ENCODE data around the gene HOMER3. TPM values are rescaled to one million over a fixed set of nuclear protein-coding genes. Genes with fewer than 3 reads are reported as not detected.

Gene HOMER3
- total RNA-seq, 3 donors from 2014 or later: 34.2 to 62.6 (median 56.6) TPM

DNA sequence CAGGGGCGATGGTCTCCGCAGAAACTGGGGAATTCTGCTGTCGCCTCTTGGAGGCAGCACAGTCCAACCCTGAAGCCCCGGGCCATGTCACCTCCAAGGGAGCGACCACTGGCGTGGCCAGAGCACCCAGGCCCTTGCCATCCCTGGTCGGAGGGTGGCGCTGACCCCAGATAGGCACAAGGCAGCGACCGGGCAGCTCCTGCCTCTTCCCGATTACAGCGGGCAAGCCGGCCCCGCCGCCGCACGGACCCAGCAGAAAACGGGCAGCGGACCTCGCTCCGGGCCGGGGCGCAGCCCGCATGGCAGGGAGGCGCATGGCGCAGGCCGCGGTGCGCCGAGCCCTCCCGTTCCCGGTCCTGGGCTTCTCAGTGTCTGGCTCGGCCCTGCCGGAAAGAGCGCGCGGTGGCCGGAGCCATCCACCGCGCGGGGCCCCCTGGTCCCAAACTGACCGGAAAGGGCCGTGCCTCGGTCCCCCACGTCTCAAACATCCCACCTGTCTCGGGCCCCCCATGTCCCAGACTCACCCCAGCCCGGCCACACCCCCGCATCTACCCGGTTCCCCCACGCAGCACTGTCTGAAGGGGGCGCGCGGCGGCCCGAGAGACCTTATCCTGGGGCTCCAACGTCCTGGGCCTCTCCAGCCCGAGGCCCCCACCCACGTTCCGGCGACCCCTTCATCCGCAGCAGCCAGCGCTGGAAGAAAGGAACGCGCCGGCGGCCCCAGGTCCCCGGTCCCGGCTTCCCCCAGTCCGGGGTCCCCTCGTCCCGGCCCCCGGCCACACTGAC, 45.8 kb downstream of the HOMER3 start:
- no peak for DNase-seq (ENCODE audit: low spot score in 2 of 2)
- TF ChIP-seq POLR2AphosphoS5 (IDR thresholded peaks at IDR 0.05) (no peak), POLR2A (IDR thresholded peaks at IDR 0.05) (no peak)
- TF ChIP-seq, protein P1, sequence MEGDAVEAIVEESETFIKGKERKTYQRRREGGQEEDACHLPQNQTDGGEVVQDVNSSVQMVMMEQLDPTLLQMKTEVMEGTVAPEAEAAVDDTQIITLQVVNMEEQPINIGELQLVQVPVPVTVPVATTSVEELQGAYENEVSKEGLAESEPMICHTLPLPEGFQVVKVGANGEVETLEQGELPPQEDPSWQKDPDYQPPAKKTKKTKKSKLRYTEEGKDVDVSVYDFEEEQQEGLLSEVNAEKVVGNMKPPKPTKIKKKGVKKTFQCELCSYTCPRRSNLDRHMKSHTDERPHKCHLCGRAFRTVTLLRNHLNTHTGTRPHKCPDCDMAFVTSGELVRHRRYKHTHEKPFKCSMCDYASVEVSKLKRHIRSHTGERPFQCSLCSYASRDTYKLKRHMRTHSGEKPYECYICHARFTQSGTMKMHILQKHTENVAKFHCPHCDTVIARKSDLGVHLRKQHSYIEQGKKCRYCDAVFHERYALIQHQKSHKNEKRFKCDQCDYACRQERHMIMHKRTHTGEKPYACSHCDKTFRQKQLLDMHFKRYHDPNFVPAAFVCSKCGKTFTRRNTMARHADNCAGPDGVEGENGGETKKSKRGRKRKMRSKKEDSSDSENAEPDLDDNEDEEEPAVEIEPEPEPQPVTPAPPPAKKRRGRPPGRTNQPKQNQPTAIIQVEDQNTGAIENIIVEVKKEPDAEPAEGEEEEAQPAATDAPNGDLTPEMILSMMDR (IDR thresholded peaks at IDR 0.05): peak in 1 of 3 donors; percentile 14
- H3K4me3 ChIP-seq: peak overlapping the region; percentile 31 to 74 (median 53)

DNA sequence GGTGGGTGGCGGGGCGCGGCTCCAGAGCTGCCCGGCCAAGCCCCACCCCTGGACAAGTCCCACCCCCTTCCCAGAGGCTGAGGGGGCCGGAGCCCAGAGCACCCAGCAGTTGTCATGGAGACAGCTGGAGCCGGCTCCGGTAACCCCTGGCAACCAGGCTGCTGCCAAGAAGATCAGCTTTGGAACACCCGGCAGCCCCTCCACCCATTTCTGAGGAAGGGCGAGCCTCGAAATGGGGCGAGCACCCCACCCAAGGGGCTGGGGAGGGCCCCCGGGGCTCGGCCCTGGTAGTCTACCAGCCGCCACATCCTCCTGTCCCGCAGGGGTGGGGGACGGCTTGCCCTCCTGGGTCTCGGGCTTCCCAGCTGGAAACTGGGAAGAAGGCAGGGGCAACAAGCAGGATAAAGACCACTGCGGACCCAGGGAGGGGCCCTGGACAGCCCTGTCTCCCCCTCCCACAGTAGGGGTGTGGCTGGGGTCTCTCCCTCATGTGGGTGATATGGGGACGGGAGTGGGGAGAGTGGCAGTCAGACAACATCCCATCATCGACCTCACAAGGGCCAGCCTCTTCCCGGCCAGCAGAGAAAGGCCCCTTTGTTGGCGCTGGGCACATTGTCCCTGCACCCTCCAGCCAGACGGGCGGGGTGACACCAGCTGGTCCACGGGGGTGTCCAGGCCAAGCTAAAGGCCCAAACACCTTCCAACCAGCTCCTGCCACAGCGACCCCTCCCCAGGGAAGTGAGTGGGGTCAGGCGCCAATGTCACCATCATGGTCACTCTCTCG, 46.6 kb downstream of the HOMER3 start:
- peak overlapping the region in 2 of 3 donors; percentile 53 to 74 for H3K4me3 ChIP-seq
- no peaks in the 10 kb centered on the region for H3K36me3 ChIP-seq
- TF ChIP-seq POLR2A (IDR thresholded peaks at IDR 0.05) (no peak), POLR2AphosphoS5 (IDR thresholded peaks at IDR 0.05) (no peak)
- TF ChIP-seq, protein P1 (IDR thresholded peaks at IDR 0.05): no peak
- no peak overlapping the region for H3K27ac ChIP-seq
- H3K4me1 ChIP-seq: peaks cover 8 to 13% of the 10 kb centered on the region in 2 donors
- H3K27me3 ChIP-seq: peaks cover 2 to 10% of the 10 kb centered on the region in 2 donors
- no peaks in the 10 kb centered on the region for H3K9me3 ChIP-seq
- intact Hi-C loops (cut with DNase I; ENCODE audit: low total_unique reads): no loop called here
- DNase-seq (ENCODE audit: low spot score in 2 of 2): no peak

More for the DNA sequence above, 45.8 kb downstream of the HOMER3 start:
- no peak overlapping the region for H3K27ac ChIP-seq
- peaks cover 8 to 13% of the 10 kb centered on the region in 2 donors for H3K4me1 ChIP-seq
- no peaks in the 10 kb centered on the region for H3K9me3 ChIP-seq
- intact Hi-C loops (cut with DNase I; ENCODE audit: low total_unique reads): no loop called here
- peaks cover 2 to 10% of the 10 kb centered on the region in 2 donors for H3K27me3 ChIP-seq
- H3K36me3 ChIP-seq: no peaks in the 10 kb centered on the region

DNA sequence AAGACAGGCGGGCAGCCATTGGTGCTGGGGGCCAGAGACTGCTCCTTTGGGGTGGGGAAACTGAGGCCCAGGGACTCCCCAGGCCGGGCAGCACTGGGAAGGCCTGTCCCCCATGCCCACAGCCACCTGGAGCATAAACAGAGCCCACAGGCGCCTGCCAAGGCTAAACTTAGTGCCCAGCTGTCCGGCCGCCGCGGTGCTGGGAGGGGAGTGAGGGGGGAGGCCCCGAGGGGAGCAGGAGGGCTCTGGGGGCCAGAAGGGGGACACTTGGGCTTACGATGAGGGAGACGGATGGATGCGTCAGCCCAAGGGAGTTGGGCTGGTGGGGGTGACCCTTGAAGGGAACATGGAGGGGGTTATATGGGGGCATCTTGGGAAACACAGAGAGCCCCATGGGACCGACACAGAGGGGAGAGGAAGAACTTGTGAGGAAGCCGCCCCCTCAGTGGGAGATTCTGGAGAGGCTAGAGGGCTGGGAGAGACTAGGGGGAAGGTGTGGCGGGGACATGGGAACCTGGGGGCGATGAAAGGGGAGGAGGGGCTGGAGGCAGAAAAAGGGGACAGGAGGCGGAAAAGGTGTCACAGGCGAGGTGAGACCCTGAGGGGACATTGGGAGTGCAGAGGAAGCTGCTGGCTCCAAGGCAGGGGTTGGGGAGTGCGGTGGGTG, 47.3 kb downstream of the HOMER3 start:
- H3K4me1 ChIP-seq: peaks cover 8 to 13% of the 10 kb centered on the region in 2 donors
- H3K9me3 ChIP-seq: no peaks in the 10 kb centered on the region
- TF ChIP-seq POLR2A (IDR thresholded peaks at IDR 0.05) (no peak), POLR2AphosphoS5 (IDR thresholded peaks at IDR 0.05) (no peak)
- TF ChIP-seq, protein P1 (IDR thresholded peaks at IDR 0.05): no peak
- no peak overlapping the region for H3K27ac ChIP-seq
- peaks cover 2 to 10% of the 10 kb centered on the region in 2 donors for H3K27me3 ChIP-seq
- H3K36me3 ChIP-seq: no peaks in the 10 kb centered on the region
- peak overlapping the region in 2 of 3 donors; percentile 53 to 74 for H3K4me3 ChIP-seq
- DNase-seq (ENCODE audit: low spot score in 2 of 2): no peak
- intact Hi-C loops (cut with DNase I; ENCODE audit: low total_unique reads): no loop called here

DNA sequence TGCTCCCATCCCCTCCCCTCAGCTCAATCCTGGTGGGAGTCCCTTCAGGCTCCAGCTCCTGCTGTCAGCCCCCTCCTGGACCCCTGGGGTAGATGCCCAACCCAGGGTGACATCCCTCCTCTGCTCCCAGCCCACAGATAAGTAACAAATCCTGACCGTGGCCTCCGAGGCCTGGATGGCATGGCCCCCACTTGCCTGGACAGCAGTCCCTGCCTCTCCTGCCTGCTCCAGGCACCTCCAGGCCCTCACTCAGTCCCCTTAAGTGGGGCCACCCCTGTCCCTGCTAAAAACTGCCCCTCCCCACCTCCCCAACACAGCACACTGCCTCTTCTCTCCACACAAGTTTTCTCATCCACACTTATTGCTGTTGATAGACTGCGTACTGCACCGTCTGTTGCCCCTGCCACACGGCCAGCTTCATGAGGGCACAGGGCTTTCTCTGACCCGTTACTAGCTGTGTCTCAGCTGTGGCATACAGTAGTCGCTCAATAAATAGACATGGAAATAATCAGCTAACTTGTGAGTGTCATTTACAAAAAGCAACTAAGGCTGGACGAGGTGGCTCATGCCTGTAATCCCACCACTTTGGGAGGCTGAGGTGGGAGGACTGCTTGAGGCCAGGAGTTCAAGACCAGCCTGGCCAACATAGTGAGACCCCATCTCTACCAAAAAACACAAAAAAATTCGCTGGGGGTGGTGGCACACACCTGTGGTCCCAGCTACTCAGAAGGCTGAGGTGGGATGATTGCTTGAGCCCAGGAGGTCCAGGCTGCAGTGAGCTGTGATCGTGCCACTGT, 50.9 kb downstream of the HOMER3 start:
- intact Hi-C loops (cut with DNase I; ENCODE audit: low total_unique reads): no loop called here
- no peak for DNase-seq (ENCODE audit: low spot score in 2 of 2)

More for the DNA sequence above, 50.9 kb downstream of the HOMER3 start:
- Histone ChIP-seq H3K27ac (no peak overlapping the region), H3K36me3 (no peaks in the 10 kb centered on the region), H3K4me3 (no peak overlapping the region), H3K27me3 (peaks cover under 1 to 6% of the 10 kb centered on the region in 2 donors), H3K9me3 (no peaks in the 10 kb centered on the region), H3K4me1 (peaks cover 4 to 9% of the 10 kb centered on the region in 2 donors)
- no peak for TF ChIP-seq POLR2AphosphoS5 (IDR thresholded peaks at IDR 0.05)
- no peak for TF ChIP-seq POLR2A (IDR thresholded peaks at IDR 0.05)
- TF ChIP-seq, protein P1 (IDR thresholded peaks at IDR 0.05): no peak

Data from breast epithelium (tissue), 4 donors.